HepG2 (cell line): ENCODE measurements around the gene SRPRB. TPM values are rescaled to one million over a fixed set of nuclear protein-coding genes. Genes with fewer than 3 reads are reported as not detected.

Source experiments
- ATAC-seq: fragments of 200-7000 bp; cut with Tn5 transposase; 3 replicates; pipeline ENCODE4 v1.9.1; 2020; ENCODE audit warnings: mild to moderate bottlenecking, moderate library complexity
- BruUV-seq: library from RNA; stranded (reverse); fragments of 400-500 nt; replicated peaks from 2 replicates; lab custom pipeline; 2021; lab: Mats Ljungman, UMichigan
- CTCF ChIA-PET: fragments of 300-600 bp; formaldehyde crosslinking; extraction: SDS; loops from one replicate; lab custom pipeline; 2021; ENCODE audit warnings: low total read pairs, inconsistent platforms, low intra/inter-chr PET ratio; lab: Yijun Ruan, JAX
- POLR2A ChIA-PET: fragments of 350-600 bp; sonication (Branson Sonifier 250); formaldehyde crosslinking; loops from one replicate; lab custom pipeline; 2020; ENCODE audit warnings: antibody characterized with exemption, inconsistent platforms; lab: Yijun Ruan, JAX
- DNase-seq: peaks from one replicate; pipeline ENCODE4 v3.0.0-alpha.2; 2015; ENCODE audit warnings: low spot score
- FAIRE-seq: peaks from 3 replicates; lab custom pipeline; 2011; peaks lifted over from hg19 to GRCh38; lab: Jason Lieb, UNC
- H2AFZ ChIP-seq: one replicate; pipeline ENCODE4 v1.6.1; 2011; ENCODE audit warnings: low read length, inconsistent platforms
- H3K27ac ChIP-seq: fragments of 300-600 bp; 3 replicates; pipeline ENCODE4 v1.8.0; 2011; ENCODE audit warnings: mixed run types, mild to moderate bottlenecking, mixed read lengths, low read length, inconsistent platforms; ENCODE audit not compliant: insufficient read depth; ENCODE audit errors: extremely low read length
- H3K27me3 ChIP-seq, 2 experiments: fragments of 200-600 bp in 1 of 2; 2 replicates in 1 of 2; 3 replicates in 1 of 2; pipeline versions ENCODE4 v1.6.0 to v1.8.0; 2011; ENCODE audit warnings: low read length in 2 of 2, mild to moderate bottlenecking in 2 of 2, moderate library complexity in 2 of 2, inconsistent platforms in 1 of 2; ENCODE audit not compliant: insufficient read depth in 2 of 2, control insufficient read depth in 1 of 2
- H3K36me3 ChIP-seq, 2 experiments: fragments of 200-600 bp in 1 of 2; replicated peaks in 1 of 2; 2 replicates in 1 of 2; 3 replicates in 1 of 2; pipeline versions ENCODE4 v1.5.1 to v1.8.0; 2011; ENCODE audit warnings: low read length in 2 of 2, inconsistent platforms in 1 of 2; ENCODE audit not compliant: insufficient read depth in 2 of 2, control insufficient read depth in 1 of 2
- H3K4me1 ChIP-seq: 2 replicates; pipeline ENCODE4 v1.5.1; 2012; ENCODE audit warnings: low read length, inconsistent platforms; ENCODE audit not compliant: insufficient read depth
- H3K4me2 ChIP-seq: 2 replicates; pipeline ENCODE4 v1.6.0; 2011; ENCODE audit warnings: low read depth, low read length, inconsistent platforms
- H3K4me3 ChIP-seq, 3 experiments: fragments of 200-600 bp in 1 of 3; sonication (generic), shearing (Covaris generic) in 1 of 3; replicated peaks in 1 of 3; 2 replicates each; pipeline ENCODE4 v1.5.1; 2011 to 2016; ENCODE audit warnings: low read length in 3 of 3, inconsistent platforms in 2 of 3, low read depth in 2 of 3, mild to moderate bottlenecking in 2 of 3, control low read depth in 1 of 3, mixed read lengths in 1 of 3; ENCODE audit not compliant: insufficient read depth in 1 of 3
- H3K79me2 ChIP-seq: one replicate; pipeline ENCODE4 v1.6.1; 2011; ENCODE audit warnings: low read length, inconsistent platforms; ENCODE audit not compliant: insufficient read depth
- H3K9ac ChIP-seq: 2 replicates; pipeline ENCODE4 v1.6.0; 2011; ENCODE audit warnings: mild to moderate bottlenecking, low read depth, low read length, inconsistent platforms; ENCODE audit not compliant: insufficient read depth
- H3K9me3 ChIP-seq: 2 replicates; pipeline ENCODE4 v1.5.1; 2012; ENCODE audit warnings: mild to moderate bottlenecking, low read length
- H4K20me1 ChIP-seq: 2 replicates; pipeline ENCODE4 v1.6.0; 2011; ENCODE audit warnings: inconsistent platforms, mild to moderate bottlenecking, low read length, moderate library complexity; ENCODE audit not compliant: insufficient read depth
- ARID5B ChIP-seq: IDR thresholded peaks from 2 replicates; pipeline ENCODE4 v1.4.0; 2020; ENCODE audit warnings: mild to moderate bottlenecking, missing genetic modification reagents
- HNRNPK ChIP-seq: fragments of 200-400 bp; formaldehyde crosslinking; IDR thresholded peaks from 2 replicates; pipeline ENCODE4 v1.6.1; 2018; ENCODE audit warnings: low read length, low read depth, moderate library complexity, mild to moderate bottlenecking; ENCODE audit not compliant: poor library complexity, severe bottlenecking
- KAT7 ChIP-seq: IDR thresholded peaks from 2 replicates; pipeline ENCODE4 v1.6.1; 2018; ENCODE audit warnings: borderline replicate concordance, missing compliant biosample characterization
- KLF12 ChIP-seq: sonication (generic); formaldehyde crosslinking; IDR thresholded peaks from 2 replicates; pipeline ENCODE4 v1.4.0; 2020; ENCODE audit warnings: missing genetic modification reagents, borderline replicate concordance
- MED1 ChIP-seq: sonication (generic); formaldehyde crosslinking; IDR thresholded peaks from 2 replicates; pipeline ENCODE4 v1.4.0; 2020; ENCODE audit warnings: missing genetic modification reagents
- POGZ ChIP-seq: sonication (generic); formaldehyde crosslinking; IDR thresholded peaks from 2 replicates; pipeline ENCODE4 v1.4.0; 2020; ENCODE audit warnings: mild to moderate bottlenecking, missing genetic modification reagents
- SMAD3 ChIP-seq: sonication (generic); formaldehyde crosslinking; IDR thresholded peaks from 2 replicates; pipeline ENCODE4 v1.4.0; 2020; ENCODE audit warnings: missing genetic modification reagents
- SOX6 ChIP-seq, 2 experiments: fragments of 450-650 bp in 1 of 2; sonication (generic) in 1 of 2; formaldehyde crosslinking in 1 of 2; IDR thresholded peaks; 2 replicates each; pipeline versions ENCODE4 v1.4.0 to v1.6.1; 2017 to 2020; ENCODE audit warnings: antibody characterized with exemption in 1 of 2, mild to moderate bottlenecking in 1 of 2, missing genetic modification reagents in 1 of 2
- TFDP1 ChIP-seq: IDR thresholded peaks from 2 replicates; pipeline ENCODE4 v1.6.1; 2016; ENCODE audit warnings: missing compliant biosample characterization, missing genetic modification reagents, borderline replicate concordance
- ZFP36L2 ChIP-seq: sonication (generic); formaldehyde crosslinking; IDR thresholded peaks from 2 replicates; pipeline ENCODE4 v1.4.0; 2020; ENCODE audit warnings: missing genetic modification reagents
- ZNF33B ChIP-seq: sonication (generic); formaldehyde crosslinking; IDR thresholded peaks from 2 replicates; pipeline ENCODE4 v1.5.1; 2020; ENCODE audit warnings: mild to moderate bottlenecking, missing genetic modification reagents
- ZNF746 ChIP-seq: sonication (generic); formaldehyde crosslinking; IDR thresholded peaks from 2 replicates; pipeline ENCODE4 v1.8.0; 2022; ENCODE audit warnings: mild to moderate bottlenecking, missing genetic modification reagents
- WGBS: methylation state at CpG from one replicate; pipeline ENCODE4 v1.1.6; 2017; ENCODE audit warnings: low lambda C conversion rate; 5-methylcytosine and 5-hydroxymethylcytosine counted together
- in situ Hi-C: cut with HindIII; loops from 2 replicates; pipeline ENCODE4 v1.10.0; 2017; ENCODE audit warnings: low pct_unique_long_range_greater_than_20kb; ENCODE audit not compliant: extremely low pct_ligation_motif_present
- intact Hi-C: fragments of 100-400 bp; cut with micrococcal nuclease; formaldehyde crosslinking; loops from one replicate; pipeline ENCODE4 v1.10.0; 2022; ENCODE audit not compliant: unreplicated experiment
- polyA plus RNA-seq, 8 experiments: library from polyadenylated mRNA; depleted of rRNA in 3 of 8; stranded (reverse) in 7 of 8; unstranded in 1 of 8; fragments of >200 nt; fragmentation: Illumina TruSeq in 4 of 8; extraction: Trizol in 4 of 8; gene quantifications; 2 replicates each; pipeline versions ENCODE4 v1.2.1 to v1.2.3, GENCODE V29; 2011 to 2016; ENCODE audit warnings: low read depth in 4 of 8, missing spikeins in 1 of 8, mixed read lengths in 1 of 8; ENCODE audit not compliant: insufficient read depth in 1 of 8
- total RNA-seq, 5 experiments: library from RNA; depleted of rRNA; stranded (reverse); fragments of >200 nt; fragmentation: Illumina TruSeq; extraction: Trizol; gene quantifications; 2 replicates each; pipeline ENCODE4 v1.2.3, GENCODE V29; 2016; ENCODE audit warnings: low read depth in 1 of 5

The SRPRB gene
- total and polyA plus RNA-seq, 2 of the 13 experiments (the other 11 are each of a cell fraction or from before 2014, with no cell fraction given): 41.0 to 111 TPM

- Histone ChIP-seq H3K27ac (no peak overlapping the region), H3K9ac (no peak overlapping the region), H3K4me3 (no peak overlapping the region), H3K4me1 (no peaks in the 10 kb centered on the region), H3K27me3 (peaks cover 2 to 39% of the 10 kb centered on the region in 2 experiments; a peak in 3 of 5 replicates), H2AFZ (no peak overlapping the region), H4K20me1 (no peaks in the 10 kb centered on the region), H3K36me3 (no peaks in the 10 kb centered on the region), H3K79me2 (no peaks in the 10 kb centered on the region), H3K9me3 (no peaks in the 10 kb centered on the region), H3K4me2 (no peak overlapping the region)
- intact Hi-C loops: no loop called here
- no TSS peak for BruUV-seq
- in situ Hi-C loops: no loop called here
- no peak for ATAC-seq
- WGBS: 0% methylated on average over 1 of the region's 1 CpG
- POLR2A ChIA-PET: no interaction called here
- DNase-seq: no peak
- FAIRE-seq: no peak
- TF ChIP-seq SMAD3 (CRISPR knock-in tag) (no peak), ARID5B (CRISPR knock-in tag) (no peak), KLF12 (CRISPR knock-in tag) (no peak), ZNF33B (CRISPR knock-in tag) (no peak), KAT7 (CRISPR knock-in tag) (no peak), ZFP36L2 (CRISPR knock-in tag) (no peak), TFDP1 (CRISPR knock-in tag) (no peak), HNRNPK (no peak), MED1 (CRISPR knock-in tag) (no peak), ZNF746 (CRISPR knock-in tag) (no peak), SOX6 (IDR thresholded peaks at IDR 0.05) (no peak), SOX6 (CRISPR knock-in tag; IDR thresholded peaks at IDR 0.05) (no peak), POGZ (no peak)
- CTCF ChIA-PET: no interaction called here
Measured at GRCh38 chr3:133850034-133850433, 44.4 kb downstream of the SRPRB start.
